H1 (cell line): ENCODE data around the gene ZNF213. TPM values are rescaled to one million over a fixed set of nuclear protein-coding genes. Genes with fewer than 3 reads are reported as not detected.

Source experiments
- CBX8 ChIP-seq: fragments of 300-800, 300-1000 bp; sonication (generic); IDR thresholded peaks from 2 replicates; pipeline ENCODE4 v1.7.1; 2016; ENCODE audit warnings: low read depth, low read length, borderline replicate concordance
- CHD1 ChIP-seq: IDR thresholded peaks from 2 replicates; pipeline ENCODE4 v1.6.1; 2012; ENCODE audit warnings: low read depth, low read length, improper control_type of control experiment
- CTBP2 ChIP-seq: IDR thresholded peaks from 2 replicates; pipeline ENCODE4 v1.7.0; 2011; ENCODE audit warnings: borderline replicate concordance, mild to moderate bottlenecking, moderate library complexity, mixed read lengths, low read length; ENCODE audit not compliant: insufficient read depth, insufficient read length
- EZH2 ChIP-seq: fragments of 200-600 bp; sonication (generic); IDR thresholded peaks from 2 replicates; pipeline ENCODE4 v1.7.1; 2012; ENCODE audit warnings: low read depth, mild to moderate bottlenecking, moderate library complexity, low read length, inconsistent platforms; ENCODE audit not compliant: severe bottlenecking
- JUND ChIP-seq: IDR thresholded peaks from 2 replicates; pipeline ENCODE4 v1.6.1; 2011; ENCODE audit warnings: mild to moderate bottlenecking, improper control_type of control experiment, low read length
- RAD21 ChIP-seq, 2 experiments: IDR thresholded peaks in 1 of 2; conservative IDR thresholded peaks in 1 of 2; 2 replicates each; pipeline ENCODE4 v1.6.1; 2011; ENCODE audit warnings: low read depth in 2 of 2, low read length in 2 of 2, improper control_type of control experiment in 1 of 2, inconsistent platforms in 1 of 2, mild to moderate bottlenecking in 1 of 2, moderate library complexity in 1 of 2
- SP1 ChIP-seq: IDR thresholded peaks from 2 replicates; pipeline ENCODE4 v1.6.1; 2011; ENCODE audit warnings: low read depth, low read length
- ZNF274 ChIP-seq: IDR thresholded peaks from 2 replicates; pipeline ENCODE4 v1.7.0; 2012; ENCODE audit warnings: low read length, borderline replicate concordance; ENCODE audit errors: extremely low read depth
- polyA plus RNA-seq, 7 experiments: library from polyadenylated mRNA; depleted of rRNA in 3 of 7; stranded (reverse) in 5 of 7; unstranded in 2 of 7; fragments of >200 nt in 5 of 7; fragments of 200-250 nt in 2 of 7; gene quantifications; 1 replicate in 5 of 7; 2 replicates in 1 of 7; 4 replicates in 1 of 7; pipeline versions ENCODE4 v1.2.1 to v1.2.3, GENCODE V29; 2011 to 2013; ENCODE audit warnings: missing spikeins in 2 of 7, mixed read lengths in 2 of 7
- total RNA-seq: library from RNA; stranded (reverse); fragmentation: NEBNext Ultra II Directional; extraction: Animal tissue kit (Norgen Biotek cat#: 25700); gene quantifications from 2 replicates; pipeline ENCODE4 v1.2.1, GENCODE V29; 2021

The ZNF213 gene
- total and polyA plus RNA-seq, 2 of the 8 experiments (the other 6 are each of a cell fraction or from before 2014, with no cell fraction given), result 1.6 to 6.9 TPM

DNA sequence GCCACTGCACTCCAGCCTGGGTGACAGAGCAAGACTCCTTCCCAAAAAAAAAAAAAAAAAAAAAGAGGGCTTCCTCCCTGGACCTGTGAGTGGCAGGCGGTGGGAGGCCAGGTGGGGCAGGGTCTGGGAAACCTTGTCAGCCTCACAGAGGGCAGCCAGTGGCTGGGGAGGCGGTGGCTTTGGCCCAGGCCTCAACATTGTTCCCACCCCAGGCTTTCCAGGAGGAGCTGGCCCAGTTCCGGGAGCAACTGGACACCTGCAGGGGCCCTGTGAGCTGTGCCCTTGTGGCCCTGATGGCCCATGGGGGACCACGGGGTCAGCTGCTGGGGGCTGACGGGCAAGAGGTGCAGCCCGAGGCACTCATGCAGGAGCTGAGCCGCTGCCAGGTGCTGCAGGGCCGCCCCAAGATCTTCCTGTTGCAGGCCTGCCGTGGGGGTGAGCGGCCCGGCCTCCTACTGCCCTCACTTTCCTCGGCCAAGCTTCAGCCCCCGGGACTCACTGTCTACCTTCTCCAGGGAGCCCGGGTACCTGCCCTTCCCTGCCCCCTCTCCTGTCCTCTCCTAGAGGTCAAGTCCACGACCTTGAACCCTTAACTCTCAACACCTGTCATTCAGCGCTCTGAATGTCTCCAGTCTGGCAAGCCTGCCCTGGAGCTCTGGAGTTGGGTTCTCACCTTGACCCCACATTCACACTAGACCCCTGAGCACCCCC, 12.4 kb downstream of the ZNF213 start (continued):
- TF ChIP-seq CTBP2 (no peak), CHD1 (no peak), ZNF274 (no peak), CBX8 (no peak), RAD21 (IDR thresholded peaks at IDR 0.05 in 1 of 2, conservative IDR thresholded peaks at IDR 0.05 in 1 of 2; ENCODE audit: low read depth in 2 of 2, low read length in 2 of 2) (no peak), EZH2 (no peak), SP1 (no peak), JUND (no peak)
- TF ChIP-seq, all 59 proteins: peak for 0
